ENCODE measurements around the gene TSPAN9.

DNA sequence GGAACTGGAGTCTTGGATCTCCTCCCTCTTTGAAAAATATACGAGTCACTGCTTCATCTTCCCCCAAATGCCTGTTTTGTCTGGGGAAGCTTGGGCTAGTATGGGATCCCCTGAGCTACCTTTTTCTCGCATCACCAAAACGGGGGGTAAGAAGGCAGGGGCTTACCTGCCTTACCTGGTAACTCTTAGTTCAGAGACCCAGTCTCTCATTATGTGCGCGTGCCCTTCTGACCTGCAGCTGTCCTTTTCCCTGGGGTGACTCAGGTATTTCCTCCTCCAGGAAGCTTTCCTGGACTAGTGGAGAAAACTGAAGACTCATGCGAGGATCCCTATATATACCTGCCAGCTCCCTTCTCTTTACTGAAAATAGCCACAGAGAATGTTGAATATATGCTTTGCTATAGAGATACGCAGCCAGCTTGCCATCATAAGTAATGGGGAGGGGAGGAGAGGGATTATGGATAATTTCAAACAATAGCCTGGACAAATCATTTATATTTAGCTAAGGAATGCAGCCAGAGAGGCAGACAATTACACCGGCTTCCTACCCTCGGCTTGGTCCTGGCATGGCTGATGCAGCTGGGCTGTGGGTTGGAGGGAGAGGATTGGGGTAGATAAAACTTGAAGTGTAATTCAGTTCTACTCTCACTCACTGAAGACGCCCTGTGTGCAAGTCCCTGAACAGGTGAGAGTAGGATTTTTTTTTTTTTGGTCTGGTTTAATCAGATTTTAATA, 1.1 kb downstream of the TSPAN9 start:
- TF ChIP-seq EZH2 (IDR thresholded peaks at IDR 0.05): no peak
- TF ChIP-seq POLR2AphosphoS5 (IDR thresholded peaks at IDR 0.05; ENCODE audit: borderline replicate concordance, low read depth, low read length): no peak

Measured in SK-N-MC (cell line).